WTC11 (cell line): ENCODE measurements around the gene SORCS2. TPM values are rescaled to one million over a fixed set of nuclear protein-coding genes. Genes with fewer than 3 reads are reported as not detected.

ENCODE experiments used
- ATAC-seq: fragments of 200-7000 bp; cut with Tn5 transposase; 2 replicates; pipeline ENCODE4 v1.10.0; 2021; ENCODE audit warnings: mild to moderate bottlenecking, moderate library complexity
- CTCF ChIA-PET: fragments of 300-600 bp; sonication (Branson Sonifier 250); formaldehyde crosslinking; loops from one replicate; lab custom pipeline; 2021; ENCODE audit warnings: antibody characterized with exemption; lab: Charles Lee
- POLR2A ChIA-PET: fragments of 350-600 bp; sonication (Branson Sonifier 250); formaldehyde crosslinking; loops from one replicate; lab custom pipeline; 2021; ENCODE audit warnings: antibody characterized with exemption; lab: Charles Lee
- DNase-seq: peaks from one replicate; pipeline ENCODE4 v3.0.0; 2021; ENCODE audit warnings: low spot score
- H3K27ac Mint-ChIP-seq: 2 replicates; pipeline ENCODE4 v1.8.0; 2021; ENCODE audit warnings: mixed read lengths
- H3K27me3 Mint-ChIP-seq: 2 replicates; pipeline ENCODE4 v1.8.0; 2021; ENCODE audit warnings: low read depth, mild to moderate bottlenecking, moderate library complexity, mixed read lengths
- H3K36me3 Mint-ChIP-seq: 2 replicates; pipeline ENCODE4 v1.8.0; 2021; ENCODE audit warnings: mixed read lengths
- H3K4me1 Mint-ChIP-seq: 2 replicates; pipeline ENCODE4 v1.8.0; 2022; ENCODE audit warnings: mixed read lengths
- H3K4me3 Mint-ChIP-seq: 2 replicates; pipeline ENCODE4 v1.8.0; 2021; ENCODE audit warnings: mild to moderate bottlenecking, moderate library complexity, mixed read lengths
- H3K9me3 Mint-ChIP-seq: 2 replicates; pipeline ENCODE4 v1.8.0; 2021; ENCODE audit warnings: mixed read lengths
- CDX4 ChIP-seq: fragments of 250-450 bp; sonication (Bioruptor Pico); IDR thresholded peaks from 2 replicates; pipeline ENCODE4 v1.9.0; 2021; ENCODE audit warnings: moderate library complexity, mild to moderate bottlenecking, inconsistent platforms, borderline replicate concordance
- E2F5 ChIP-seq: sonication (generic); formaldehyde crosslinking; IDR thresholded peaks from 2 replicates; pipeline ENCODE4 v1.8.1; 2022; ENCODE audit warnings: mild to moderate bottlenecking, moderate library complexity, missing genetic modification reagents
- FOXJ3 ChIP-seq: sonication (generic); formaldehyde crosslinking; IDR thresholded peaks from 2 replicates; pipeline ENCODE4 v1.9.0; 2021; ENCODE audit warnings: missing genetic modification reagents, mild to moderate bottlenecking, borderline replicate concordance
- FOXP1 ChIP-seq: sonication (generic); formaldehyde crosslinking; IDR thresholded peaks from 2 replicates; pipeline ENCODE4 v1.8.0; 2022; ENCODE audit warnings: missing genetic modification reagents, mild to moderate bottlenecking, moderate library complexity, borderline replicate concordance
- GABPB1 ChIP-seq: sonication (generic); formaldehyde crosslinking; IDR thresholded peaks from 2 replicates; pipeline ENCODE4 v1.8.1; 2023; ENCODE audit warnings: mild to moderate bottlenecking, missing genetic modification reagents
- HMGA2 ChIP-seq: fragments of 250-450 bp; sonication (Bioruptor Pico); IDR thresholded peaks from 2 replicates; pipeline ENCODE4 v1.4.0; 2021; ENCODE audit warnings: mild to moderate bottlenecking, moderate library complexity
- IRF2 ChIP-seq: sonication (generic); formaldehyde crosslinking; IDR thresholded peaks from 2 replicates; pipeline ENCODE4 v1.8.0; 2022; ENCODE audit warnings: low read depth, missing genetic modification reagents, borderline replicate concordance
- MYBL2 ChIP-seq: sonication (generic); formaldehyde crosslinking; IDR thresholded peaks from 2 replicates; pipeline ENCODE4 v1.8.1; 2023; ENCODE audit warnings: mild to moderate bottlenecking, moderate library complexity, missing genetic modification reagents
- NFE2L1 ChIP-seq: sonication (generic); formaldehyde crosslinking; IDR thresholded peaks from 2 replicates; pipeline ENCODE4 v1.8.1; 2023; ENCODE audit warnings: missing genetic modification reagents
- NFYB ChIP-seq: sonication (generic); formaldehyde crosslinking; conservative IDR thresholded peaks from 2 replicates; pipeline ENCODE4 v1.8.0; 2022; ENCODE audit warnings: low read depth, missing genetic modification reagents
- NR2C2 ChIP-seq: sonication (generic); formaldehyde crosslinking; IDR thresholded peaks from 2 replicates; pipeline ENCODE4 v1.8.0; 2022; ENCODE audit warnings: mild to moderate bottlenecking, missing genetic modification reagents
- PRRX2 ChIP-seq: fragments of 250-450 bp; sonication (Bioruptor Pico); IDR thresholded peaks from 2 replicates; pipeline ENCODE4 v1.8.0; 2021; ENCODE audit warnings: mild to moderate bottlenecking
- RORB ChIP-seq: fragments of 250-450 bp; sonication (Bioruptor Pico); IDR thresholded peaks from 2 replicates; pipeline ENCODE4 v1.9.0; 2021; ENCODE audit warnings: mild to moderate bottlenecking
- SMAD3 ChIP-seq: sonication (generic); formaldehyde crosslinking; IDR thresholded peaks from 2 replicates; pipeline ENCODE4 v1.8.0; 2022; ENCODE audit warnings: missing genetic modification reagents, mild to moderate bottlenecking, borderline replicate concordance
- SP1 ChIP-seq: sonication (generic); formaldehyde crosslinking; conservative IDR thresholded peaks from 2 replicates; pipeline ENCODE4 v1.8.1; 2022; ENCODE audit warnings: missing genetic modification reagents
- TCF7 ChIP-seq: sonication (generic); formaldehyde crosslinking; IDR thresholded peaks from 2 replicates; pipeline ENCODE4 v1.8.0; 2022; ENCODE audit warnings: mild to moderate bottlenecking, low read depth, missing genetic modification reagents, moderate library complexity
- TEAD1 ChIP-seq: sonication (generic); formaldehyde crosslinking; IDR thresholded peaks from 2 replicates; pipeline ENCODE4 v1.8.0; 2022; ENCODE audit warnings: mild to moderate bottlenecking, missing genetic modification reagents
- TP53 ChIP-seq: sonication (generic); formaldehyde crosslinking; IDR thresholded peaks from 2 replicates; pipeline ENCODE4 v1.8.1; 2023; ENCODE audit warnings: mild to moderate bottlenecking, missing genetic modification reagents
- ZBTB43 ChIP-seq: sonication (generic); formaldehyde crosslinking; IDR thresholded peaks from 2 replicates; pipeline ENCODE4 v1.8.1; 2023; ENCODE audit warnings: mild to moderate bottlenecking, missing genetic modification reagents
- ZNF138 ChIP-seq: sonication (generic); formaldehyde crosslinking; conservative IDR thresholded peaks from 2 replicates; pipeline ENCODE4 v1.8.1; 2022; ENCODE audit warnings: mild to moderate bottlenecking, moderate library complexity, missing genetic modification reagents
- ZNF219 ChIP-seq: sonication (generic); formaldehyde crosslinking; IDR thresholded peaks from 2 replicates; pipeline ENCODE4 v1.8.0; 2023; ENCODE audit warnings: missing genetic modification reagents, mild to moderate bottlenecking, borderline replicate concordance
- ZNF281 ChIP-seq: sonication (generic); formaldehyde crosslinking; IDR thresholded peaks from 2 replicates; pipeline ENCODE4 v1.8.0; 2023; ENCODE audit warnings: mild to moderate bottlenecking, missing genetic modification reagents
- ZNF317 ChIP-seq: sonication (generic); formaldehyde crosslinking; IDR thresholded peaks from 2 replicates; pipeline ENCODE4 v1.8.1; 2023; ENCODE audit warnings: low read depth, mild to moderate bottlenecking, moderate library complexity, missing genetic modification reagents, borderline replicate concordance
- ZNF396 ChIP-seq: fragments of 250-450 bp; sonication (Bioruptor Pico); IDR thresholded peaks from 2 replicates; pipeline ENCODE4 v1.8.0; 2021; ENCODE audit warnings: mild to moderate bottlenecking, moderate library complexity, borderline replicate concordance
- total RNA-seq: library from RNA; stranded (reverse); gene quantifications from 3 replicates; pipeline ENCODE4 v1.2.3, GENCODE V29; 2021

SORCS2 gene
- total RNA-seq, 1 experiment from 2014 or later, result 6.6 TPM

- ChIA-PET CTCF (no interaction called here), POLR2A (no interaction called here)
- H3K36me3 Mint-ChIP-seq, result peaks cover 15% of the 10 kb centered on the region
- ATAC-seq (no peak), DNase-seq (no peak)
- no peaks in the 10 kb centered on the region; the same call in 1 of the 2 replicates for H3K27me3 Mint-ChIP-seq
- H3K9me3 Mint-ChIP-seq, result peaks cover 18% of the 10 kb centered on the region
- no peak overlapping the region for H3K4me3 Mint-ChIP-seq
- no peak overlapping the region for H3K27ac Mint-ChIP-seq
- H3K4me1 Mint-ChIP-seq, result no peaks in the 10 kb centered on the region
- no peak for TF ChIP-seq NFYB (CRISPR knock-in tag)
Measured at GRCh38 chr4:7678318-7678852, 486.0 kb downstream of the SORCS2 start.

- H3K36me3 Mint-ChIP-seq, result peaks cover 23% of the 10 kb centered on the region
- DNase-seq, result no peak
- POLR2A ChIA-PET, result no interaction called here
- no peak for TF ChIP-seq TP53 (CRISPR knock-in tag)
- no peak for TF ChIP-seq ZNF317 (CRISPR knock-in tag)
- TF ChIP-seq SMAD3 (CRISPR knock-in tag), result no peak
- no peak for TF ChIP-seq CDX4 (CRISPR knock-in tag)
- TF ChIP-seq ZBTB43, result no peak
- TF ChIP-seq, all 79 proteins: peak for 0
- no peak overlapping the region for H3K4me3 Mint-ChIP-seq
- no peak for ATAC-seq
- peaks cover 27% of the 10 kb centered on the region for H3K9me3 Mint-ChIP-seq
- no peak overlapping the region for H3K27ac Mint-ChIP-seq
- H3K27me3 Mint-ChIP-seq, result no peaks in the 10 kb centered on the region; the same call in 1 of the 2 replicates
- no peaks in the 10 kb centered on the region for H3K4me1 Mint-ChIP-seq
- CTCF ChIA-PET, result interaction anchor here (0.7 to 1.3 kb wide), 2 partner anchors 497 to 991 kb away, joined by 3 to 4 read pairs; no protein-coding TSS in a partner anchor
Measured at GRCh38 chr4:7679406-7680040, 487.2 kb downstream of the SORCS2 start.

- ChIA-PET POLR2A (no interaction called here), CTCF (interaction anchor here (0.7 to 1.3 kb wide), 3 partner anchors 86 to 991 kb away, joined by 3 to 4 read pairs (median 3); no protein-coding TSS in a partner anchor)
- Mint-ChIP-seq H3K27me3 (no peaks in the 10 kb centered on the region; the same call in 1 of the 2 replicates), H3K27ac (no peak overlapping the region), H3K36me3 (peaks cover 25% of the 10 kb centered on the region), H3K4me3 (no peak overlapping the region), H3K4me1 (no peaks in the 10 kb centered on the region), H3K9me3 (peaks cover 28% of the 10 kb centered on the region)
- ATAC-seq (no peak), DNase-seq (no peak)
- no peak for TF ChIP-seq NFE2L1 (CRISPR knock-in tag)
- no peak for TF ChIP-seq ZNF281 (CRISPR knock-in tag)
- no peak for TF ChIP-seq FOXJ3
- TF ChIP-seq RORB (CRISPR knock-in tag), result no peak
- no peak for TF ChIP-seq ZNF219 (CRISPR knock-in tag)
- TF ChIP-seq TEAD1, result no peak
- no peak for TF ChIP-seq NR2C2 (CRISPR knock-in tag)
- TF ChIP-seq E2F5 (CRISPR knock-in tag), result no peak
- no peak for TF ChIP-seq NFYB (CRISPR knock-in tag)
- no peak for TF ChIP-seq HMGA2 (CRISPR knock-in tag)
- TF ChIP-seq IRF2 (CRISPR knock-in tag), result no peak
- TF ChIP-seq FOXP1 (CRISPR knock-in tag), result no peak
- TF ChIP-seq SP1, result no peak
- no peak for TF ChIP-seq TCF7 (CRISPR knock-in tag)
- no peak for TF ChIP-seq MYBL2
- no peak for TF ChIP-seq GABPB1 (CRISPR knock-in tag)
- no peak for TF ChIP-seq ZNF138
- TF ChIP-seq PRRX2 (CRISPR knock-in tag), result no peak
- TF ChIP-seq ZNF396 (CRISPR knock-in tag), result no peak
Measured at GRCh38 chr4:7680106-7680505, 487.8 kb downstream of the SORCS2 start.
